ENCODE measurements around the gene RETREG1. TPM values are rescaled to one million over a fixed set of nuclear protein-coding genes. Genes with fewer than 3 reads are reported as not detected.

Gene RETREG1
- total RNA-seq, 1 experiment from 2014 or later: not detected

GRCh38 chr5:16529306-16529705, 87.5 kb downstream of the RETREG1 start:
- Histone ChIP-seq H3K79me2 (ENCODE audit: low read length) (no peaks in the 10 kb centered on the region), H3K9ac (ENCODE audit: low read length) (no peak overlapping the region), H3K36me3 (ENCODE audit: insufficient read depth, low read length) (no peaks in the 10 kb centered on the region), H4K20me1 (ENCODE audit: insufficient read depth, low read depth, low read length) (no peaks in the 10 kb centered on the region), H3K4me1 (ENCODE audit: low read length) (no peaks in the 10 kb centered on the region), H3K9me3 (ENCODE audit: low read length) (no peaks in the 10 kb centered on the region), H3K4me2 (ENCODE audit: low read depth, low read length, poor library complexity, severe bottlenecking) (no peak overlapping the region), H2AFZ (ENCODE audit: low read length) (no peak overlapping the region), H3K4me3 (ENCODE audit: low read length) (no peak overlapping the region), H3K27me3 (ENCODE audit: low read length) (no peaks in the 10 kb centered on the region), H3K9me2 (replicated peaks; ENCODE audit: insufficient read depth, low read length) (no peaks in the 10 kb centered on the region), H3K27ac (ENCODE audit: low read length) (no peak overlapping the region)
- no peak for DNase-seq

DNA sequence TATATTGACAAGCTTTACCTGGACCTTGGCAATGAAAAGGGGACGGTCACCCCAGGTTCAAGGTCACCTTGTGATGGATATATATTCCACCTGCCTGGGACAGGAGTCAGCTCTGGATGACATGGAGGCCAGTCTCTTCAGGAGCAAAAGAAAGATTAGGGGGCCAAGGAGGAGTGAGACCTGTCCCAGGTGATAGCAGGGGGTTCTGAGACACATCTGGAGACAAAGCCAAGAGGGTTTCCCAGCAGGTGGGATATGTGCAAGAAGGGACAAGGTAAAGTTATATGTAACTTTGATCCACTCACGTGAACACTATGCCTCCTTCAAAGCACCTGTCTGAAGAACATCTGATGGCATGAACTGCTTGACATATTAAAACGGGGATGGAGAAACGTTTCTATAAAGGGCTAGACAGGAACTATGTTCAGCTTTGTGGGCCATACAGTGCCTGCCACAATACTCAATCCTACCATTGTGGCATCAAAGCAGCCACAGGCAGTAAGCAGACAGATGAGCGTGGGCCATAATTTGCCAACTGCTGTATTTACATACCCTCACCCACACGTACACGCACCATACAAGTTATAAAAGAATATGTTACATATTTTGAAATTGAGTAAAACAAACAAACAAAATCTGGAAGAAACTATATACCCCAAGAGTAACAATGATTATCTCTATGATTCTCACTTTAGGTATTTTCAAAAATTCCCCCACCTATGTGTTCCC, 88.3 kb downstream of the RETREG1 start:
- Histone ChIP-seq H3K4me3 (ENCODE audit: low read length) (no peak overlapping the region), H3K9me2 (replicated peaks; ENCODE audit: insufficient read depth, low read length) (no peaks in the 10 kb centered on the region), H3K27me3 (ENCODE audit: low read length) (no peaks in the 10 kb centered on the region), H3K9me3 (ENCODE audit: low read length) (no peaks in the 10 kb centered on the region), H2AFZ (ENCODE audit: low read length) (no peak overlapping the region), H3K4me2 (ENCODE audit: low read depth, low read length, poor library complexity, severe bottlenecking) (no peak overlapping the region), H3K4me1 (ENCODE audit: low read length) (no peaks in the 10 kb centered on the region), H3K9ac (ENCODE audit: low read length) (no peak overlapping the region), H4K20me1 (ENCODE audit: insufficient read depth, low read depth, low read length) (no peaks in the 10 kb centered on the region), H3K27ac (ENCODE audit: low read length) (no peak overlapping the region), H3K79me2 (ENCODE audit: low read length) (no peaks in the 10 kb centered on the region), H3K36me3 (ENCODE audit: insufficient read depth, low read length) (no peaks in the 10 kb centered on the region)
- no peak for DNase-seq

GRCh38 chr5:16525651-16526050, 91.1 kb downstream of the RETREG1 start:
- H3K9me3 ChIP-seq (ENCODE audit: low read length): no peaks in the 10 kb centered on the region
- DNase-seq: no peak
- H3K27me3 ChIP-seq (ENCODE audit: low read length): no peaks in the 10 kb centered on the region
- no peaks in the 10 kb centered on the region for H3K79me2 ChIP-seq (ENCODE audit: low read length)
- no peaks in the 10 kb centered on the region for H3K36me3 ChIP-seq (ENCODE audit: insufficient read depth, low read length)
- no peaks in the 10 kb centered on the region for H4K20me1 ChIP-seq (ENCODE audit: insufficient read depth, low read depth, low read length)
- no peak overlapping the region for H3K4me3 ChIP-seq (ENCODE audit: low read length)
- H3K4me2 ChIP-seq (ENCODE audit: low read depth, low read length, poor library complexity, severe bottlenecking): no peak overlapping the region
- H2AFZ ChIP-seq (ENCODE audit: low read length): no peak overlapping the region
- H3K27ac ChIP-seq (ENCODE audit: low read length): no peak overlapping the region
- no peaks in the 10 kb centered on the region for H3K9me2 ChIP-seq (replicated peaks; ENCODE audit: insufficient read depth, low read length)
- no peak overlapping the region for H3K9ac ChIP-seq (ENCODE audit: low read length)
- H3K4me1 ChIP-seq (ENCODE audit: low read length): no peaks in the 10 kb centered on the region

- Histone ChIP-seq H3K9me2 (replicated peaks; ENCODE audit: insufficient read depth, low read length) (no peaks in the 10 kb centered on the region), H3K4me2 (ENCODE audit: low read depth, low read length, poor library complexity, severe bottlenecking) (no peak overlapping the region), H3K4me3 (ENCODE audit: low read length) (no peak overlapping the region), H3K9ac (ENCODE audit: low read length) (no peak overlapping the region), H3K9me3 (ENCODE audit: low read length) (no peaks in the 10 kb centered on the region), H3K79me2 (ENCODE audit: low read length) (no peaks in the 10 kb centered on the region), H3K27me3 (ENCODE audit: low read length) (no peaks in the 10 kb centered on the region), H3K27ac (ENCODE audit: low read length) (no peak overlapping the region), H3K4me1 (ENCODE audit: low read length) (no peaks in the 10 kb centered on the region), H2AFZ (ENCODE audit: low read length) (no peak overlapping the region), H4K20me1 (ENCODE audit: insufficient read depth, low read depth, low read length) (no peaks in the 10 kb centered on the region), H3K36me3 (ENCODE audit: insufficient read depth, low read length) (no peaks in the 10 kb centered on the region)
- no peak for DNase-seq
Measured at GRCh38 chr5:16524286-16524685, 92.5 kb downstream of the RETREG1 start.

DNA sequence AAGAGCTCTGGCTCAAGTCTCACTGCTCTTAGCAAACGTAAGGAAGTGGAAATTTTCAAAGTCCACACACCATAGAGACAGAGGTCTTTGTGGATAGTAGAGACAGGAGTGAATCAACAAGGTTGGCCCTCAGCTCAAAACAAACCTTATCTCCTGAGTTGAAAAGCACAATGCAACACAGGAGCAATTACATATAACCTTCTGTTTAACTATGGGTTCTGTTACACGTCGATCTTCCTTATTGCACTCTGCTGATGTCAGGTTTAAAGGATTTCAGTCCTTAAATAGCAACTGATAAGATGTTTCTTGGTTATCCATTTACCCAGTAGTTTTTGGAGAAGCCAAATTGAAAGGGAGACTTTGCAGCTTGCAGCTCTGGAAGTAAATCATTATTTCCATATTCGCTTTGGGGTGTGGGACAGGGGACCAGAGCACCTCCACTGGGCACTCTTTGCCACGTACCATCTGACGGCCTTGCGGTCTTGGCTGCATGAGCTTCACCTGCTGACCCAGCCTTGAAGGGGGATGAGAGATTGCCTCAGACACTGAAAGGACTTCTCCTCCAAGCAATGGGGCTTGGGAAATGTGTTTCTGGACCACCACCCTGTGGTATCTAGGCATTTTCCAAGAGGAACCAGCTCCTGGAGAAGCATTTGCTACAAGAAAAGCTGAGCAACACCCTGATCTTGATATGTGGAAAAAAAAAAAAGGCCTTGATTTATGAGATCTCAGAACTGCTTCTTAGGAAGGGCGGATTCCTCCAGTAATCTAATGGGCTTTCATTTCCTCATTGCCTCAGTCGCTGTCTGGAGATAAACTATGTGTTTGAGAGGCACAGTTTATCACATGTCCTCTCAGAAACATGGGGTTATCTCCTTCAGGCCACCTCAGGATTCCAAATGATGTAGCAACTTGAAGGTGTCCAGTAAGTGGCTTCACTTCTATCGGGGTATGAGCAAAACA, 95.0 kb downstream of the RETREG1 start:
- Histone ChIP-seq H3K9ac (ENCODE audit: low read length) (no peak overlapping the region), H3K79me2 (ENCODE audit: low read length) (no peaks in the 10 kb centered on the region), H3K36me3 (ENCODE audit: insufficient read depth, low read length) (no peaks in the 10 kb centered on the region), H3K27me3 (ENCODE audit: low read length) (no peaks in the 10 kb centered on the region), H3K4me3 (ENCODE audit: low read length) (no peak overlapping the region), H3K27ac (ENCODE audit: low read length) (no peak overlapping the region), H3K4me1 (ENCODE audit: low read length) (no peaks in the 10 kb centered on the region), H3K9me3 (ENCODE audit: low read length) (no peaks in the 10 kb centered on the region), H3K9me2 (replicated peaks; ENCODE audit: insufficient read depth, low read length) (no peaks in the 10 kb centered on the region), H2AFZ (ENCODE audit: low read length) (no peak overlapping the region), H4K20me1 (ENCODE audit: insufficient read depth, low read depth, low read length) (no peaks in the 10 kb centered on the region), H3K4me2 (ENCODE audit: low read depth, low read length, poor library complexity, severe bottlenecking) (no peak overlapping the region)
- no peak for DNase-seq

DNA sequence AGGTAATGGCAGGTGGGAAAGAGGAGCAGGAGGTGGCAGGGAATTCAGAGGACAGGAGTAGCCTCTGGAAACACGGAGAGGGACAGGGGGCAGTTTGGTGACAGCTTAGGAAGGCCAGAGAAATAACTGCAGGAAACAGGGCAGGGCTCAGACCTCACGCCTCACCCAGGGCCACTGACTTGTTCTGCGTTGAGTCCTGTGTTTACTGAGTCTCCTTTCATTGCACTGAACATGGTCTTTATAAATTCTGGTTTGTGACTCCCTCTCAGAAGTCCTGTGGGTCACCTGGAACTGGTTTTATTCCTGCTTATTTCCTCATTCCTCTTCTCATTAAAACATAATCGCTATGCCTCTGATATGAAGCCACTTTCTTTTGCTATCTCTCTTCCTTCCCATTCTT, 96.0 kb downstream of the RETREG1 start:
- H3K9me2 ChIP-seq (replicated peaks; ENCODE audit: insufficient read depth, low read length): no peaks in the 10 kb centered on the region
- DNase-seq: no peak
- no peak overlapping the region for H3K9ac ChIP-seq (ENCODE audit: low read length)
- H3K27ac ChIP-seq (ENCODE audit: low read length): no peak overlapping the region
- no peaks in the 10 kb centered on the region for H3K36me3 ChIP-seq (ENCODE audit: insufficient read depth, low read length)
- H3K4me2 ChIP-seq (ENCODE audit: low read depth, low read length, poor library complexity, severe bottlenecking): no peak overlapping the region
- H3K79me2 ChIP-seq (ENCODE audit: low read length): no peaks in the 10 kb centered on the region
- H3K4me3 ChIP-seq (ENCODE audit: low read length): no peak overlapping the region
- H4K20me1 ChIP-seq (ENCODE audit: insufficient read depth, low read depth, low read length): no peaks in the 10 kb centered on the region
- H3K27me3 ChIP-seq (ENCODE audit: low read length): no peaks in the 10 kb centered on the region
- no peak overlapping the region for H2AFZ ChIP-seq (ENCODE audit: low read length)
- no peaks in the 10 kb centered on the region for H3K4me1 ChIP-seq (ENCODE audit: low read length)
- no peaks in the 10 kb centered on the region for H3K9me3 ChIP-seq (ENCODE audit: low read length)

DNA sequence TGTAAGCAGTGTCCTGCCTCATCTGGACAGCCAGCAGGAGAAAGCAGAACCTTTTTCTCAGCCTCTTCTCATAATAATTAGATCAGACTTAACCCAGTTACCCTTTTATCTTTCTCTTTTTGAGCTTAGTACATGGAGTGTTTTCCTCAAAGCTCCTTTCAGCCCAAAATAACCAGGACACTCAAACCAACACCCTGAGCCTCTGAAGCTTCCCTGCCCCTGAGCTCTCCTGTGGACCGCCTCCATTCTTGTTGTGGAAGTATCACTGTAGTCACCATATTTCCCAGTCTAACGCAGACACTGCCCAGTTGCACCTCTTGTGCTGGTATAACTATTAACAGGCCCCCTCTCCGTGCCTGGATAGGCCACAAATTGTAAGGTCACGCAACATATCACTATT, 97.4 kb downstream of the RETREG1 start:
- no peaks in the 10 kb centered on the region for H3K79me2 ChIP-seq (ENCODE audit: low read length)
- no peaks in the 10 kb centered on the region for H3K36me3 ChIP-seq (ENCODE audit: insufficient read depth, low read length)
- no peaks in the 10 kb centered on the region for H3K9me2 ChIP-seq (replicated peaks; ENCODE audit: insufficient read depth, low read length)
- H3K27ac ChIP-seq (ENCODE audit: low read length): no peak overlapping the region
- no peak overlapping the region for H3K9ac ChIP-seq (ENCODE audit: low read length)
- H3K4me2 ChIP-seq (ENCODE audit: low read depth, low read length, poor library complexity, severe bottlenecking): no peak overlapping the region
- no peak overlapping the region for H3K4me3 ChIP-seq (ENCODE audit: low read length)
- no peaks in the 10 kb centered on the region for H3K9me3 ChIP-seq (ENCODE audit: low read length)
- no peak for DNase-seq
- no peaks in the 10 kb centered on the region for H3K4me1 ChIP-seq (ENCODE audit: low read length)
- H2AFZ ChIP-seq (ENCODE audit: low read length): no peak overlapping the region
- no peaks in the 10 kb centered on the region for H4K20me1 ChIP-seq (ENCODE audit: insufficient read depth, low read depth, low read length)
- H3K27me3 ChIP-seq (ENCODE audit: low read length): no peaks in the 10 kb centered on the region

- H4K20me1 ChIP-seq (ENCODE audit: insufficient read depth, low read depth, low read length): no peaks in the 10 kb centered on the region
- no peaks in the 10 kb centered on the region for H3K4me1 ChIP-seq (ENCODE audit: low read length)
- H3K4me2 ChIP-seq (ENCODE audit: low read depth, low read length, poor library complexity, severe bottlenecking): no peak overlapping the region
- H3K4me3 ChIP-seq (ENCODE audit: low read length): no peak overlapping the region
- no peaks in the 10 kb centered on the region for H3K36me3 ChIP-seq (ENCODE audit: insufficient read depth, low read length)
- no peak for DNase-seq
- H3K9me2 ChIP-seq (replicated peaks; ENCODE audit: insufficient read depth, low read length): no peaks in the 10 kb centered on the region
- no peak overlapping the region for H3K9ac ChIP-seq (ENCODE audit: low read length)
- no peak overlapping the region for H3K27ac ChIP-seq (ENCODE audit: low read length)
- H2AFZ ChIP-seq (ENCODE audit: low read length): no peak overlapping the region
- H3K9me3 ChIP-seq (ENCODE audit: low read length): no peaks in the 10 kb centered on the region
- no peaks in the 10 kb centered on the region for H3K27me3 ChIP-seq (ENCODE audit: low read length)
- no peaks in the 10 kb centered on the region for H3K79me2 ChIP-seq (ENCODE audit: low read length)
Measured at GRCh38 chr5:16518606-16519005, 98.2 kb downstream of the RETREG1 start.

Data from Karpas-422 (cell line).